ENCODE measurements around the gene PINK1.

DNA sequence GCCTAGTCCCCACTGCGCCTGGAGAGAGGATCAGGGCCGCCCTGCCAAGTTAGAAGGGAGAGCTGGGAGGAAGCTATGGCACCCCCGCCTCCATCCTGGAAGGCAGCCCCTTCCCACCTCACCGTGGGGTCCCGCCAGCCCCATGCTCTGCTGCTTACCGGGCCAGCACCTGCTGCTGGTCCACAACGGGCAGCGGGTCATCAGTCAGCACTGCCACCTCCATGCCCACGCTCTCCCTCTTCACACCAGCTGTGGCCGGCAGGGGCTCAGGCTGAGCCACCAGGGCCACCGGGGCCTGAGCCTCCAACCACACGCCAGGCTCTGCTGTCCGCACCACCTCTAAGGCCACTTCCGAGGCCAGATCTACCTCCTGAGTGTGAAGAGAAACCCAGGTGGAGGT lies 51.4 kb downstream of the PINK1 start:
- TF ChIP-seq, protein P1, sequence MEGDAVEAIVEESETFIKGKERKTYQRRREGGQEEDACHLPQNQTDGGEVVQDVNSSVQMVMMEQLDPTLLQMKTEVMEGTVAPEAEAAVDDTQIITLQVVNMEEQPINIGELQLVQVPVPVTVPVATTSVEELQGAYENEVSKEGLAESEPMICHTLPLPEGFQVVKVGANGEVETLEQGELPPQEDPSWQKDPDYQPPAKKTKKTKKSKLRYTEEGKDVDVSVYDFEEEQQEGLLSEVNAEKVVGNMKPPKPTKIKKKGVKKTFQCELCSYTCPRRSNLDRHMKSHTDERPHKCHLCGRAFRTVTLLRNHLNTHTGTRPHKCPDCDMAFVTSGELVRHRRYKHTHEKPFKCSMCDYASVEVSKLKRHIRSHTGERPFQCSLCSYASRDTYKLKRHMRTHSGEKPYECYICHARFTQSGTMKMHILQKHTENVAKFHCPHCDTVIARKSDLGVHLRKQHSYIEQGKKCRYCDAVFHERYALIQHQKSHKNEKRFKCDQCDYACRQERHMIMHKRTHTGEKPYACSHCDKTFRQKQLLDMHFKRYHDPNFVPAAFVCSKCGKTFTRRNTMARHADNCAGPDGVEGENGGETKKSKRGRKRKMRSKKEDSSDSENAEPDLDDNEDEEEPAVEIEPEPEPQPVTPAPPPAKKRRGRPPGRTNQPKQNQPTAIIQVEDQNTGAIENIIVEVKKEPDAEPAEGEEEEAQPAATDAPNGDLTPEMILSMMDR (conservative IDR thresholded peaks at IDR 0.05) = no peak
- TF ChIP-seq EZH2 (IDR thresholded peaks at IDR 0.05; ENCODE audit: low read depth) = no peak
